AG20443 (cell line): ENCODE measurements around the gene EXOC3L4.

Experiments
- DNase-seq: peaks from one replicate; pipeline ENCODE4 v3.0.0; 2012; ENCODE audit warnings: low spot score, mixed read lengths

Gene EXOC3L4

GRCh38 chr14:103070971-103071542 is 23.5 kb upstream of the EXOC3L4 start:
- no peak for DNase-seq

- no peak for DNase-seq
These were observed 22.8 kb upstream of the EXOC3L4 start for GRCh38 chr14:103071544-103072251.

- no peak for DNase-seq
These were observed 21.7 kb upstream of the EXOC3L4 start for GRCh38 chr14:103072595-103073366.

GRCh38 chr14:103073367-103073875 is 21.1 kb upstream of the EXOC3L4 start:
- no peak for DNase-seq

- DNase-seq: no peak
These were observed 20.4 kb upstream of the EXOC3L4 start for GRCh38 chr14:103073876-103074728.

GRCh38 chr14:103074729-103075367 is 19.7 kb upstream of the EXOC3L4 start:
- peak; percentile 59 for DNase-seq

- peak; percentile 85 for DNase-seq
These were observed 16.1 kb upstream of the EXOC3L4 start for GRCh38 chr14:103078420-103078749.

- DNase-seq: no peak
These were observed 15.5 kb upstream of the EXOC3L4 start for GRCh38 chr14:103078860-103079587.

GRCh38 chr14:103081951-103082350 is 12.6 kb upstream of the EXOC3L4 start:
- DNase-seq: no peak

- peak; percentile 59 for DNase-seq
These were observed 10.3 kb upstream of the EXOC3L4 start, which contains the start of gene LBHD2 for GRCh38 chr14:103084021-103084919. Gene LBHD2, plus strand, starts transcription at chr14:103084210. Its CDS starts 1,803 bp downstream, at chr14:103086013.

GRCh38 chr14:103085106-103086091 is 9.1 kb upstream of the EXOC3L4 start:
- no peak for DNase-seq

GRCh38 chr14:103086771-103087342 is 7.7 kb upstream of the EXOC3L4 start:
- no peak for DNase-seq

- DNase-seq: no peak
These were observed 7.1 kb upstream of the EXOC3L4 start for GRCh38 chr14:103087343-103087835.

- DNase-seq: no peak
These were observed 5.6 kb upstream of the EXOC3L4 start for GRCh38 chr14:103088921-103089320.

- DNase-seq: no peak
These were observed 4.9 kb upstream of the EXOC3L4 start for GRCh38 chr14:103089386-103090335.

GRCh38 chr14:103090481-103091020 is 4.0 kb upstream of the EXOC3L4 start:
- DNase-seq: no peak
